Right lobe of liver (tissue), 6 donors: ENCODE measurements around the gene PFDN2. TPM values are rescaled to one million over a fixed set of nuclear protein-coding genes. Genes with fewer than 3 reads are reported as not detected.

Source experiments
- ATAC-seq, 4 donors: fragments of 200-7000 bp; cut with Tn5 transposase; one replicate each; pipeline ENCODE4 v1.9.1; 2020; ENCODE audit warnings: mild to moderate bottlenecking in 4 of 4, moderate library complexity in 4 of 4
- DNase-seq, 3 donors: peaks; one replicate each; pipeline ENCODE4 v3.0.0-alpha.2; 2020
- H3K27ac ChIP-seq, 3 donors: fragments of 200-600 bp; one replicate each; pipeline ENCODE4 v1.8.0; 2022
- H3K27me3 ChIP-seq, 2 donors: fragments of 200-600 bp; one replicate each; pipeline ENCODE4 v1.8.0; 2022
- H3K36me3 ChIP-seq, 4 donors: fragments of 200-600 bp; sonication (generic) in 1 of 4; one replicate each; pipeline versions ENCODE4 v1.5.1 to v1.8.0; 2017 to 2022; ENCODE audit warnings: control low read depth in 1 of 4
- H3K4me1 ChIP-seq, 4 donors: fragments of 200-600 bp; sonication (generic) in 1 of 4; one replicate each; pipeline versions ENCODE4 v1.5.1 to v1.8.0; 2017 to 2022; ENCODE audit warnings: control low read depth in 1 of 4
- H3K4me3 ChIP-seq, 3 donors: fragments of 200-600 bp; one replicate each; pipeline ENCODE4 v1.8.0; 2022
- H3K9me3 ChIP-seq, 4 donors: fragments of 200-600 bp; sonication (generic) in 1 of 4; one replicate each; pipeline versions ENCODE4 v1.5.1 to v1.8.0; 2017 to 2022; ENCODE audit warnings: control low read depth in 1 of 4
- POLR2A ChIP-seq: fragments of 450-650 bp; IDR thresholded peaks from one replicate; pipeline ENCODE4 v1.6.1; 2017; ENCODE audit warnings: antibody characterized with exemption, mild to moderate bottlenecking
- WGBS: methylation state at CpG from one replicate; pipeline ENCODE4 v1.1.6; 2018; ENCODE audit warnings: low coverage, low lambda C conversion rate; ENCODE audit not compliant: insufficient coverage; ENCODE audit errors: missing lambda C conversion rate; 5-methylcytosine and 5-hydroxymethylcytosine counted together
- intact Hi-C, 2 donors: fragments of 100-400 bp; cut with DNase I; formaldehyde crosslinking; loops; one replicate each; pipeline versions ENCODE4 v1.11.2 to v1.14.1; 2022
- total RNA-seq, 6 experiments: library from RNA; depleted of rRNA in 2 of 6; stranded (reverse); fragments of >200 nt in 2 of 6; fragmentation: NEBNext Ultra II Directional in 3 of 6; extraction: Animal tissue kit (Norgen Biotek cat#: 25700) in 3 of 6; gene quantifications; one replicate each; pipeline versions ENCODE4 v1.1.0 to v1.2.4, GENCODE V29; 2016 to 2023
- TF ChIP-seq, protein P1 (sequence below), 4 donors: fragments of 200-600 bp in 3 of 4; fragments of 450-650 bp in 1 of 4; IDR thresholded peaks; one replicate each; pipeline versions ENCODE4 v1.5.1 to v1.8.0; 2016 to 2022; ENCODE audit warnings: antibody characterized with exemption in 4 of 4, mild to moderate bottlenecking in 2 of 4
- donor health status: DM: no; HTN: yes; CAD: no.
- donor health status: DM: no; HTN: no; CAD: no.
- donor health status: DM: no; HTN: no; CAD: no.
- donor health status: DM: no; HTN: yes; CAD: no.
- donor health status: DM: no; HTN: yes; CAD: no.

The PFDN2 gene
- total RNA-seq, 6 experiments from 2014 or later: 16.6 to 37.5 (median 25.8) TPM

DNA sequence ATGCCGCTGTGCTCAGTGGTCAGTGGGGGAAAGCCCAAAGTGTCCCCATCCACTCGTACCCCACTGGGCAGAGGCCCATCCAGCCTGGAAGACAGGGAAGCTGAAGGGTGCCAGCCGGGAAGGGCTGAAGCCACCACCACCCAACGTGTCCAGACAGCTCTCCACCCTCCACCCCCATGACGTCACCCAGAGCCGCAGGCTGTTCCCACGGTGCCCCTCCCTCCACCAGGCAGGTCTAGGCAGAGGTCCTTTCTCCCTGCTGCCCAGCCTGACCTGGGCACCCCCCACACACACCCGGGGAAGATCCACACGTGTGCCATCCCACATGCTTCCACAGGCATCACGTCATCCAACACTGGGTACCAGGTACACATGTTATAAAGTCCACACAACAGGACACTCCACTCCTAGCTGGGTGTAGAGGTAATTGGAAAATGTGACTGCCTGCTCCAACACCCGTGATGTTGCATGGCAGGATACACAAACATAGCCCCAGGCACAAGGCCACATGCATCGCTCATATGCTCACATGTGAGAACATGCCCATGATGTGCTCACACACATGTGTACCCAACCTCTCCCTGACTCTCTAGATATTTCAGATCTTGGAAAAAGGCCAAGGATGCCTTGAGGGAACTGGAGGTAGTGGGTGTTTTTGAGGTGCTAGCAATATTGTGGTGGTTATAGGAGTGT lies 43.0 kb downstream of the PFDN2 start:
- H3K4me1 ChIP-seq: no peaks in the 10 kb centered on the region
- DNase-seq (no peak), ATAC-seq (no peak)
- no peaks in the 10 kb centered on the region for H3K9me3 ChIP-seq
- 91% methylated on average over 7 of the region's 12 CpGs for WGBS
- H3K4me3 ChIP-seq: no peak overlapping the region
- H3K27ac ChIP-seq: no peak overlapping the region
- no peaks in the 10 kb centered on the region for H3K36me3 ChIP-seq
- TF ChIP-seq, protein P1, sequence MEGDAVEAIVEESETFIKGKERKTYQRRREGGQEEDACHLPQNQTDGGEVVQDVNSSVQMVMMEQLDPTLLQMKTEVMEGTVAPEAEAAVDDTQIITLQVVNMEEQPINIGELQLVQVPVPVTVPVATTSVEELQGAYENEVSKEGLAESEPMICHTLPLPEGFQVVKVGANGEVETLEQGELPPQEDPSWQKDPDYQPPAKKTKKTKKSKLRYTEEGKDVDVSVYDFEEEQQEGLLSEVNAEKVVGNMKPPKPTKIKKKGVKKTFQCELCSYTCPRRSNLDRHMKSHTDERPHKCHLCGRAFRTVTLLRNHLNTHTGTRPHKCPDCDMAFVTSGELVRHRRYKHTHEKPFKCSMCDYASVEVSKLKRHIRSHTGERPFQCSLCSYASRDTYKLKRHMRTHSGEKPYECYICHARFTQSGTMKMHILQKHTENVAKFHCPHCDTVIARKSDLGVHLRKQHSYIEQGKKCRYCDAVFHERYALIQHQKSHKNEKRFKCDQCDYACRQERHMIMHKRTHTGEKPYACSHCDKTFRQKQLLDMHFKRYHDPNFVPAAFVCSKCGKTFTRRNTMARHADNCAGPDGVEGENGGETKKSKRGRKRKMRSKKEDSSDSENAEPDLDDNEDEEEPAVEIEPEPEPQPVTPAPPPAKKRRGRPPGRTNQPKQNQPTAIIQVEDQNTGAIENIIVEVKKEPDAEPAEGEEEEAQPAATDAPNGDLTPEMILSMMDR (IDR thresholded peaks at IDR 0.05): no peak
- TF ChIP-seq POLR2A: no peak
- no peaks in the 10 kb centered on the region for H3K27me3 ChIP-seq
- intact Hi-C loops: loop anchor here in 1 of 2 donors (10.0 kb wide), 1 partner anchor 240 kb away; no protein-coding TSS in a partner anchor

GRCh38 chr1:161073474-161074121 lies 44.2 kb downstream of the PFDN2 start:
- Histone ChIP-seq H3K9me3 (no peaks in the 10 kb centered on the region), H3K4me3 (no peak overlapping the region), H3K27ac (no peak overlapping the region), H3K27me3 (no peaks in the 10 kb centered on the region), H3K4me1 (no peaks in the 10 kb centered on the region), H3K36me3 (no peaks in the 10 kb centered on the region)
- DNase-seq (no peak), ATAC-seq (no peak)
- no CpG with 5 or more reads among the region's 7 CpGs for WGBS
- no peak for TF ChIP-seq POLR2A
- TF ChIP-seq, protein P1 (IDR thresholded peaks at IDR 0.05): no peak
- intact Hi-C loops: loop anchor here in 1 of 2 donors (10.0 kb wide), 1 partner anchor 239 kb away; no protein-coding TSS in a partner anchor

DNA sequence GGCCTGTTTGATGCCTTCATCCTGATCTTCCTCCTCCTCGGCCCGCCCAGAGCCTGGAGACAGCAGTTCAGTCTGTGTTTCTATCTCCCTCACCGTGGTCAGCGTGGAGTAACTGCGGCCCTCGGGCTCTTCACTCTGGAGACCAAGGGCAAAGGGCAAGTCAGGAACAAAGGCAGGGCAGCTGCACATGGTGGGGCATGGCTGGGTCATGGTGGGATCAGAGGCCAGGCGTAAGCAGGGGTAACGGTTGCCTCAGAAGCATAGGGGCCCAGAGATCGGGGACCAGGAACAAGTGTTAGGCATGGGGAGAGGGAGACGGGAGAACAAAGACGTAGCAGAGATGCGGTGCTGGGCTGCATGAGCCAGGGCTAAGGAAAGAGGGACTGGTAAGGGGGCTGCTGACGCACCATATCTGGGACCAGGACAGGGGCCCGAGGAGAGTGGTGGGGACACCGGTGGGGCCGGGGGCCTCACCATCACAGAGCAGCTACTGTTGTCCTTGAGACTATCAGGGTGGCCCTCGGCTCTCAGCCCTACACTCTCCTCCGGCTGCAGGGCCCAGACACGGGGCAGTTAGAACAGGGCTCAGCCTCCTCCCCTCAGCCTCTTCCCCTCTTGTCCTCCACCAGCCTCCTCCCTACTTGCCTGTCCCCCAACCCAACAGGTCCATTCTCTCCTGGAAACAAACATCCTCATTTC lies 44.9 kb downstream of the PFDN2 start:
- TF ChIP-seq, protein P1 (IDR thresholded peaks at IDR 0.05): no peak
- TF ChIP-seq POLR2A: no peak
- H3K36me3 ChIP-seq: no peaks in the 10 kb centered on the region
- ATAC-seq: no peak
- no peaks in the 10 kb centered on the region for H3K27me3 ChIP-seq
- intact Hi-C loops: loop anchor here in 1 of 2 donors (10.0 kb wide), 1 partner anchor 238 kb away; no protein-coding TSS in a partner anchor
- H3K27ac ChIP-seq: no peak overlapping the region
- no peak for DNase-seq
- H3K4me1 ChIP-seq: no peaks in the 10 kb centered on the region
- H3K4me3 ChIP-seq: no peak overlapping the region
- no peaks in the 10 kb centered on the region for H3K9me3 ChIP-seq
- WGBS: 93% methylated on average over 8 of the region's 19 CpGs

GRCh38 chr1:161071886-161072371 lies 45.9 kb downstream of the PFDN2 start:
- Histone ChIP-seq H3K27me3 (no peaks in the 10 kb centered on the region), H3K9me3 (no peaks in the 10 kb centered on the region), H3K4me1 (no peaks in the 10 kb centered on the region), H3K4me3 (no peak overlapping the region), H3K27ac (no peak overlapping the region), H3K36me3 (no peaks in the 10 kb centered on the region)
- peak in 1 of 3 donors; percentile 65 for DNase-seq
- ATAC-seq: peak; percentile 32 to 65 (median 46)
- intact Hi-C loops: loop anchor here in 1 of 2 donors (10.0 kb wide), 1 partner anchor 237 kb away; no protein-coding TSS in a partner anchor
- TF ChIP-seq, protein P1 (IDR thresholded peaks at IDR 0.05): peak; percentile 47 to 55 (median 47)
- TF ChIP-seq POLR2A: no peak
- WGBS: 18% methylated on average over 3 of the region's 9 CpGs
